Measurements from ENCODE around the gene C1QTNF9B.

DNA sequence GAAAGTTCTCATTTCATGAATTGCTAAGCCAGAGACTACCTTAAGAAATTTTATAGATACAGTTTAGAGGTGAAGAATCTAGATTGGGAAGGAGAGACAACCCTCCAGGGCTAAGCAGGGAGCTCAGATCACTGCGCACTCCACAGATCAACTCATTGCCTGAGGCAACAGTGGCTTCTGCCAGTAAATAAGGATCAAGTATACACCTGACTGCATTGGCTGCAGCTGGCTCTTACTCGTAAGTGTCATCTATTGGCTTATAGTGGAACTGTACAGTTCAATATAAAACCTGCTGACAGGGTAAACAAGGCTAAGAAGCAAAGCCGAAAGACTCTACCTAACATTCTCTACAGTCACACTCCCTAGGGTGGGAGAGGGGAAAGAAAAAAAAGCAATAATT, 18.0 kb upstream of the C1QTNF9B start:
- TF ChIP-seq, protein P1, sequence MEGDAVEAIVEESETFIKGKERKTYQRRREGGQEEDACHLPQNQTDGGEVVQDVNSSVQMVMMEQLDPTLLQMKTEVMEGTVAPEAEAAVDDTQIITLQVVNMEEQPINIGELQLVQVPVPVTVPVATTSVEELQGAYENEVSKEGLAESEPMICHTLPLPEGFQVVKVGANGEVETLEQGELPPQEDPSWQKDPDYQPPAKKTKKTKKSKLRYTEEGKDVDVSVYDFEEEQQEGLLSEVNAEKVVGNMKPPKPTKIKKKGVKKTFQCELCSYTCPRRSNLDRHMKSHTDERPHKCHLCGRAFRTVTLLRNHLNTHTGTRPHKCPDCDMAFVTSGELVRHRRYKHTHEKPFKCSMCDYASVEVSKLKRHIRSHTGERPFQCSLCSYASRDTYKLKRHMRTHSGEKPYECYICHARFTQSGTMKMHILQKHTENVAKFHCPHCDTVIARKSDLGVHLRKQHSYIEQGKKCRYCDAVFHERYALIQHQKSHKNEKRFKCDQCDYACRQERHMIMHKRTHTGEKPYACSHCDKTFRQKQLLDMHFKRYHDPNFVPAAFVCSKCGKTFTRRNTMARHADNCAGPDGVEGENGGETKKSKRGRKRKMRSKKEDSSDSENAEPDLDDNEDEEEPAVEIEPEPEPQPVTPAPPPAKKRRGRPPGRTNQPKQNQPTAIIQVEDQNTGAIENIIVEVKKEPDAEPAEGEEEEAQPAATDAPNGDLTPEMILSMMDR (IDR thresholded peaks at IDR 0.05) = no peak
- no peak for TF ChIP-seq EZH2 (IDR thresholded peaks at IDR 0.05; ENCODE audit: borderline replicate concordance, insufficient read depth, low read depth, low read length, poor library complexity, severe bottlenecking)
